ENCODE data around the gene ADRA2B.
A peak's percentile ranks its signal among the peaks of the same experiment; 100 is the strongest.

The ADRA2B gene

DNA sequence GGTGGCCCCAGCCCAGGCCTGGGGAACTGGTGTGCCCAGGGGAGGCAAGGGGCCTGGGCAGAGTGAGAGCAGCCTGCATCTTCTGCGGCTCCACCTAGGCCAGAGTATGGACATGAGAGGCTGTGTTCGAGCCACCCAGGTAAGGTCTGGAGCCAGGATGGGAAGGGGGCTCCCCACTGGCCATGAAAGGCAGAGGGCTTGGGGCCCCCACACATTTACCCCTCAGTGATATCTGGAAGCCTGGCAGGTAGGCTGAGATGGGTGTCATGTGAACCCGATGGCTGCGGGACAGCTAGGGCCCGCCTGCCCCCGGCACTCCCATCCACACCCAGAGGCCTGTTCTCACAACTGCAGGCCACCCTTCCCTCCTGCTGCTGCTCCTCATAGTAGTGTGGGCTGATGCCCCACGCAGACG is 13.2 kb downstream of the ADRA2B start:
- DNase-seq, result peak; percentile 5

DNA sequence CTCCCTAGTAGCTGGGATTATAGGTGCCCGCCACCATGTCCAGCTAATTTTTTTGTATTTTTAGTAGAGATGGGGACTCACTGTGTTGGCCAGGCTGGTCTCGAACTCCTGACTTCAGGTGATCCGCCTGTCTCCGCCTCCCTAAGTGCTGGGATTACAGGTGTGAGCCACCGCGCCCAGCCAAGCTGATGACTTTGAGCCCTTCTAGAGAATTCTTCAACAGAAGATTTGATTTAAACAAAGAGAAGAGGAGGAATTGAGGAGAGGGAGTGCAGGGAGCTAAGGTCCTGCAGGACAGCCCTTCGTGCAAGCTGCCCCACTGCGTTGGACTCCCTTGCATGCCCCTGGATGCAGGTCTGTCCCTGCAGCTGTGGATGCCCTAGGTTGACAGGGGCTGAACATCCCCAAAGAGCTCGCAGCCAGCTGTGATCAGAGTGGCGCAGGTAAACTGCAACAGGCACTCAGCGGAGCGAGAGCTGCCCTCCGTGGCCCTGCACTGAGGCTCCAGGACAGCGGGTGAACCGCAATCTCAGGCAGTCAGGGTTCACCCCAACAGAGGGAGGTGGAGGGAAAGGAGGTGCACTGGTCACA is 13.7 kb downstream of the ADRA2B start:
- peak; percentile 6 for DNase-seq

- no peak for DNase-seq
Observed at GRCh38 chr2:96100893-96101304, 15.5 kb downstream of the ADRA2B start.

DNA sequence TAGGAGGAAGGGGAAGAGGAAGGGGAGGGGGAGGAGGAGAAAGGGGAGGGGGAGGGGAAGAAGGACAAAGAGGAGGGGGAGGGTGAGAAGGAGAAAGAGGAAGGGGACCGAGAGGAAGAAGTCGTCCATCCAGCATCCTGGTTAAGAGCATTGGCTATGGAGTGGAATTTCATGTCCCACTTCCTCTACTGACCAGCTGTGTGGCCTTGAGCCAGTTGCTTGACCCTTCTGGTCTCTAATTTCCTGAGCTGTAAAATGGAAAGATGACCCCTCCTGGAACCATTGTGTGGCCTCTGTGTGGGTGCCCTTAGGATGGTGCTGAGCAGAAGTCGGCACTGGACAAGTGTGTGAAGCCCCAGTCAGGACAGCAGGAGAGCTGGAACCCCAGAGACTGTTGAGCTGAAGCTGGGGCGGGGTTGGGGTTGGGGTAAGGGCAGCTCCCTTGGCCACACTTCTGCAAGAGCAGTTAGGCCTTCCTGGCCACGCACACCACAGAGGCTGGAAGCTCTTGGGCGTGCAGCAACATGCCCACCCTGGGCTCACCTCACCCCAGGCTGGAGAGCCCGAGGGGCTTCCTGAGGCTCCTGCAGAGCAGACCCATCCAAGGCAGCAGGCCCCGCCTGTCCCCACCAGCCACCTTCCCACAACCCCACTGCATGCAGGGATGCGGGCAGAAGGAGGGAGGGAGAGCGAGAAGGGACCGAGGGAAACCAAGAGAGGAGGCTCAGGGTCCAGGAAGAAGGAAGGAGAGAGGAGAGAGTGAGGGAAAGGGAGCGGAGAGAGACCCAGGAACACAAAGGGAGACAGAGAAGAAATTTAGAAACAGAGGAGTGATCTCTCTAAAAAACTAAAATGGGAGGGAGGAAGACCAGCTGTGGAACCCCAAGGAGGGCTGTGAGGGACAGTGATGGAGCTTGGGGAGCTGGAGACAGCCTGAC is 16.2 kb downstream of the ADRA2B start:
- DNase-seq, result no peak

DNA sequence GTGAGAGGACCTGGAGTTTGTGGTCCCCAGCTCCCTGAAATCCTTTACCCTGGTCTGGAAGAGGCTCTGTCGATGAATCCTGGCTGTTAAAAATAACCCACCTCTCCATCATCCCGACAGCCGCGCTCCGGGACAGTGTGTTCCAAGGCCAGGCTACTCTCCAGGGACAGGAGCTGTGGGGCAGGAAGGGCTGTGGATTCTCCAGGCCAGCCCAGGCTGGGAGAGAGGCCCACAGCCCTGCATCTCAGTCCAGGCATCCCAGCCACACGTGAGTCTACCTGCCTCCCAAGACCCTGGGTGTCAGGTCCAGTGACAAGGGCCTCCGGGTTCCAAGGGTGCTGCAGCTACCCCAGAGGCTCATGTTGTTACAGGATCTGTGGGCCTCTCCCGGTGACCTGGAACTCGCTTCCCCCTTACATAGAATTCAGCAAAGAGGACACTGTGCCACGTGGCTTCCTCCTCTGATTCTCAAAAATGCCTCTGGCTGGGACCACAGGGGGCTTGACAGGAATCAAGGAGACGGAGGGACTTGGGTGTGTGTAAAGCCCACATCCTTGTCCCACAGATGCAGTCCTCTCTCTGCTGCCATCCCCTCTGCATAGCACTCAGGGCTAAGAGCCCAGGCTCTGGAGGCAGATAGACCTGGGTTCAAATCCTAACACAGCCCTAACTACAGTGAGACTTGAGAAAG is 17.3 kb downstream of the ADRA2B start:
- peak; percentile 4 for DNase-seq

DNA sequence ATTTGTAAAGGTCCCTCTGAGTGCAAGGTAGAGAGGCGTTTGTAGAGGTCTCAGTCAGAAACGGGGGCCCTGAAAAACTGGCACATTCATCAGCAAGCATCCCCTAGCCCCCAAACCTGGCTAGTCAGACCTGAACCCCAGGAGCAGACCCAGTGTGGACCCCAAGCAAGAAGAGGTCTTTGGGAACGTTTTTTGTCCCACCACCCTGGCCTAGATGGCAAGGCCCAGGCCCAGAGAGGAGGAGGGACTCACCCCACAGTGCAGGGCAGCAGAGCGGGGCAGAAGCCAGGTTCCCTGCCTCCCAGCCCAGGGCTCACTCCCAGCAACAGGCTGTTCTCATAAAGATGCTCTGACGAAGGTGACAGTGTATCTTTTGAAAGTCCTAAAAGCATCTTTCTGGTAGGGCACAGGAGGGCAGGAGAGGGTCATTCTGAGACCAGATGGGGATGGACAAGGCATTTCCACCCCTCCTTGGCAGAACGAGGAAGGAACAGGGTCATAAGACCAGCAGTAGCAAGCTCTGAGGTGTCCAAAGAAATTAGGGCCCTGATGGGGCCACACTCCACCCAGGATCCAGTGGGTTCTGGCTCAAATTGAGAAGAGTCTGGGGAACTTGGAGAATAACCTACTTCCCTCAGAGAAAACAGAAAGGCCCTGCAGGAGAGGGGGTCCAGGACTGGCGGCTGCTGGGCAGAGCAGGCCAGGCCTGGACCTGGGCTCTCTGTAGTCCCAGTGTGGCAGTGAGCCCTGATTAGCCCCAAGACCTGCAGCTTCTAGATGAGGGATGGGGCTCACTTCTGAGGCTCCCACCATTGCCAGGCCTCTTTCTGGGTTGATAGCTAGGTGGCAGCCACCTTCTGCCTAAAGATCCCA is 18.2 kb downstream of the ADRA2B start:
- peak; percentile 5 for DNase-seq

DNA sequence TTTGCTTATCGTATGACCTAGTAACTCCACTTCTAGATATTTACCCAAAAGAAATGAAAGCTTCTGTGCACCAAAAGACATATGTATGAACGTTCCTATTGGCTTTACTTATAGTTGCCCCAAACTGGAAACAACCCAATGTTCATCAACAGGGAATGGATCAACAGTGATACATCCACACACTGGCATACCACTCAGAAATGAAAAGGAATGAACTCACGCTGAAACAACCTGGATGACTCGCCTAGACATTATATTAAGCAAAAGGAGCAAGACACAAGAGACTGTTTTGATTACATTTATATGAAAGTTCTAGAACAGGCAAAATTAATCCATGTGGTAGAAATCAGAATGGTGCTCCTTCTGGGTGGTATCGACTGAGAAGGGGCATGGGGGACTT is 18.9 kb downstream of the ADRA2B start:
- no peak for DNase-seq

GRCh38 chr2:96095116-96095636 is 21.2 kb downstream of the ADRA2B start:
- no peak for DNase-seq

DNA sequence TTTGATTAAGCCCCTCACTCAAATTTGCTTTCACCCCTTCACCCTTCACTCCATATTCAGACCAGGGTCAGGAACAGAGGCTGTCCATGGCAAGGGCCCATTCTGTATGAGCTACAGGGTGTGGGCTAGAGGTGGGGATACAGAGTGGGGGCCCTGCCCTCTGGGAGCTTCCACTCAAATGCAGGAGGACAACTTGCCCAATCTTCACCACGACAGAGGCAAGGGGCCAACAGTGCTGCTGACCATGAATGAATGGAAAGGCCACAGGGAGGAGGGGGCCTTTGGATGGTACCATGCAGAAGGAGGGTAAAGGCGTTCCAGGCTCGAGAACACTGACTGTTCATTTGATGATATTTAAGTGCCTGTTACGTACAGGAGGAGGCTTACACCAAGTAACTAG is 22.8 kb downstream of the ADRA2B start:
- no peak for DNase-seq

- DNase-seq, result peak; percentile 2
Observed at GRCh38 chr2:96092951-96093350, 23.4 kb downstream of the ADRA2B start.

- no peak for DNase-seq
Observed at GRCh38 chr2:96092573-96092877, 23.8 kb downstream of the ADRA2B start.

GRCh38 chr2:96091711-96092572 is 24.4 kb downstream of the ADRA2B start:
- DNase-seq, result no peak

GRCh38 chr2:96091141-96091710 is 25.1 kb downstream of the ADRA2B start:
- DNase-seq, result no peak

- DNase-seq, result no peak
Observed at GRCh38 chr2:96090196-96090926, 26.0 kb downstream of the ADRA2B start.

DNA sequence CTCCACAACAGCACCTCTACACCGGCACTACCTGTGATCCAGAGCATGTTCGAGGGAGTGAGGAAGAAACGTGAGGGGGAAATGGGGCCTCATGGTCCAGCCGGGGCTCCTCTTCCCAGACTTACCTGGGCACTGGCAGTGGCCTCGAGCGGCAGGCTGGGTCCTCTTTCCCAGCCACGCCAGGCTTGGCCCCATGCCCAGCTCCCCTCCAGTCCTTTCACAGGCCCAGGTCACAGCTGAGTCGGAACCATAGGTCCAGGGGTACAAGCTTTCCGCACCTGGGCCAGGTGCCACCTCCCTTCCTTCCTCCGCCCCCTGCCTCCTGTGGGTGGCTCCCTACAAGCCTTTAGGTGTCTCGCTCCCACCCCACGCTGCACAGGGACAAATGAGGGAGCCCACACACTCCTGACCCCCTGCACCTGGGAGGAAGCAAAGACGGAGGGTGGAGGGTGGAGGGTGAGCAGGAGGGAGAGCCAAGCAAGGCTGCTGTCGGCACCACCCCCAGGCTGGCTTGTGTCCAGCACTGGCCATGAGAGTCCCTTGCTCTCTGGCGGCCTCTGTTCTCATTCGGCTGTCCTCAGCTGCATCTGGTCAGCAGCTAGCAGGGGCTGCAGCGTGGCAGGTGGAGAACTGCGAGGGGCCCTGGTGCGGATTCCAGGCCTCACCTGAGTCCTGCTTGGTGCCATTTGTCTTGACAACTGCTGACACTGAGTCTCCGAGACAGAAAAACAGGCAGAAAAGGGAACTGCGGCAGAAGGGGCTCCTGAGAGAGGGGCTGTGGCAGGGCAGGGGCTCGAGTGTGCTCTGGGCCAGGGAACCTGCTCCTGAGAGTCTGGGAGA is 26.8 kb downstream of the ADRA2B start:
- no peak for DNase-seq

GRCh38 chr2:96088340-96089335 is 27.7 kb downstream of the ADRA2B start:
- DNase-seq, result peak; percentile 7

DNA sequence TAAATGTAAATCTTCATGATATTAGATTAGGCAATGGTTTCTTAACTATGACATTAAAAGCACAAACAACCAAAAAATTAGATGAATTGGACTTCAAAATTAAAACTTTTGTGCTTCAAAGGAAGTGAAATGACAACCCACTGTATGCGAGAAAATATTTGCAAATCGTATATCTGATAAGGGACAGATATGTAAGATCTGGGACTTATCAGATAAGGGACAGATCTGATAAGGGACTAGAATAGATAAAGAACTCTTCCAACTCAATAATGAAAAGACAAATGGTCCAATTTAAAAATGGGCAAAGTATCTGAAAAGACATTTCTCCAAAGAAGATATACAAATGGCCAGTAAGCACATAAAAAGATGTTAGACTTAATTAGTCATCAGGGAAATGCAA is 29.2 kb downstream of the ADRA2B start:
- no peak for DNase-seq

All from activated CD4-positive, alpha-beta T cell treated with anti-CD3 and anti-CD28 coated beads for 1 hour (primary cell).